Skeletal muscle tissue (tissue), 4 donors: ENCODE measurements around the gene PPFIA4. TPM values are rescaled to one million over a fixed set of nuclear protein-coding genes. Genes with fewer than 3 reads are reported as not detected.
A peak's percentile ranks its signal among the peaks of the same experiment; 100 is the strongest.

Experiments used
- H3K27ac ChIP-seq: one replicate; pipeline ENCODE4 v1.7.0; 2013; ENCODE audit warnings: mild to moderate bottlenecking, low read depth, low read length, inconsistent platforms
- H3K27me3 ChIP-seq, 3 donors: one replicate each; pipeline ENCODE4 v1.7.0; 2013; ENCODE audit warnings: low read length in 3 of 3; ENCODE audit not compliant: control insufficient read depth in 3 of 3, insufficient read depth in 3 of 3
- H3K36me3 ChIP-seq, 3 donors: one replicate each; pipeline ENCODE4 v1.7.0; 2013; ENCODE audit warnings: low read length in 3 of 3; ENCODE audit not compliant: control insufficient read depth in 3 of 3, insufficient read depth in 3 of 3
- H3K4me1 ChIP-seq, 3 donors: one replicate each; pipeline ENCODE4 v1.7.0; 2013; ENCODE audit warnings: low read length in 3 of 3, mild to moderate bottlenecking in 3 of 3; ENCODE audit not compliant: control insufficient read depth in 3 of 3, insufficient read depth in 3 of 3
- H3K4me3 ChIP-seq, 3 donors: one replicate each; pipeline ENCODE4 v1.7.0; 2013; ENCODE audit warnings: low read length in 3 of 3
- H3K9ac ChIP-seq, 3 donors: one replicate each; pipeline ENCODE4 v1.7.0; 2013; ENCODE audit warnings: low read length in 3 of 3, mild to moderate bottlenecking in 3 of 3, moderate library complexity in 2 of 3, low read depth in 1 of 3
- H3K9me3 ChIP-seq, 3 donors: one replicate each; pipeline ENCODE4 v1.7.0; 2013; ENCODE audit warnings: low read length in 3 of 3; ENCODE audit not compliant: control insufficient read depth in 3 of 3
- total RNA-seq: library from RNA; depleted of rRNA; stranded (reverse); fragments of >200 nt; gene quantifications from one replicate; pipeline ENCODE4 v1.2.3, GENCODE V29; 2014
- donor health status: Osteomylitis.

PPFIA4 gene
- total RNA-seq, 1 donor from 2014 or later, result 15.7 TPM

DNA sequence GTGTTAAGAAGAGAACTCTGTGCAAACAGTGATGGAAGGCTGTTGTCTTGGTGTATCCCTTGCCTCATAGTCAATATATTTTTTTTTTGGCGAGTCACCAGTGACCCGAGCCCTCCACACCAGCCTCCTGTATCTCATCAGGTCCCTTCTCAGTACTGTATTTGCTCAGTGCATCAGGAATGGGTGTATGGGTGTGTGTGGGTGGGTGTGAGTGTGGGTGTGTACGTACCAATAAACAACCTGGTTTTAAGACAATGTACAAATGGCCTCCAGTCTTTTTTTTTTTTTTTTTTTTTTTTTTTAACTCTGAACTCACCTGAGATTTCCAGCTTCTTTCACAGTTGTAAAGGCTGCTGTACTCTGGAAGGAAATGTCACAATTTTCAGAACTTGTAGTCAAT is 52.2 kb downstream of the PPFIA4 start:
- Histone ChIP-seq H3K4me1 (peaks cover 36 to 49% (median 43%) of the 10 kb centered on the region in 3 donors), H3K27ac (no peak overlapping the region), H3K9ac (no peak overlapping the region), H3K36me3 (peaks cover 9 to 18% (median 10%) of the 10 kb centered on the region in 3 donors), H3K4me3 (no peak overlapping the region), H3K9me3 (no peaks in the 10 kb centered on the region), H3K27me3 (peaks cover 0 to 12% (median 0%) of the 10 kb centered on the region in 3 donors)

- Histone ChIP-seq H3K4me1 (peaks cover 45 to 56% (median 55%) of the 10 kb centered on the region in 3 donors), H3K9ac (no peak overlapping the region), H3K27ac (no peak overlapping the region), H3K4me3 (no peak overlapping the region), H3K9me3 (no peaks in the 10 kb centered on the region), H3K27me3 (peaks cover 0 to 5% (median 0%) of the 10 kb centered on the region in 3 donors), H3K36me3 (peaks cover 13 to 31% (median 22%) of the 10 kb centered on the region in 3 donors)
Measured at GRCh38 chr1:203080456-203080855, 54.2 kb downstream of the PPFIA4 start.

DNA sequence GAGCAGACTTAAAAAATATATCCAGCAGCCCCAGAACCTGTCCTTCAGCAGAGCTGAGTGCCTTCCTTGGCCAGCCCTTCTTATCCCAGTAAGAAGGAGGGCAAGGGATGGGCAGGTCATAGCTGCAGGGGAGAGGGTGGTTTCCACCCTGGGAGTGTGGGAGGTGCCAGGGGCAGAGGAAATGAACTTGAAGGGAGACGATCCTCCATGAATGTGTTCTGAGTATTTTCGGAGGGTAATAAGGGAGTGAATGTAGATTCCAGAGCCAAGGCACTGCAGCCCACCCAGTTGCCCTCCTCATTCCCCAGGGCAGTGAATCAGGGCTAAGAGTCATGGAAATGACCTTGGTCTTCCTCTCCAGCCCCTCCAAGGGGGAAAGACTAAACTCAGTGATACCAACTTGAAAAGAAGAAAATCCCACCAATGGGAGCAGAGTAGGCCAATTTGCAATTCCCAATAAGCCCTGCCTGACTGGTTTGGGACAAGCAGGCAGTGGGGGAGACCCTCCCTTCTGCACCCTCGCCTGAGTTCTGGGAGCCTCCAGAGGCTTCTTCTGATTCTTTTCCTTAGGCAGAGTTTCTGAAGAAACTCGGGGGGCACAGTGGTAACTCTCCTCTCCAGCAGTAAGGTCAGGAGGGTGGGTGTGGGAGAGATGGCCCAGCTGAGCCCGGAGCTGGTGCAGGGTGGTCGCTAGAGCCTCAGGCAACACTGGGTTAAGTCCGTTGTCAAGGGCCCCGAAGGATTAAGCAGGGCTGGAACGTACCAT is 55.4 kb downstream of the PPFIA4 start:
- Histone ChIP-seq H3K27me3 (no peaks in the 10 kb centered on the region), H3K4me1 (peaks cover 46 to 55% (median 54%) of the 10 kb centered on the region in 3 donors), H3K9ac (peak overlapping the region; percentile 10 to 100 (median 99)), H3K4me3 (no peak overlapping the region), H3K36me3 (peaks cover 13 to 31% (median 22%) of the 10 kb centered on the region in 3 donors), H3K9me3 (no peaks in the 10 kb centered on the region), H3K27ac (peak overlapping the region; percentile 10)

DNA sequence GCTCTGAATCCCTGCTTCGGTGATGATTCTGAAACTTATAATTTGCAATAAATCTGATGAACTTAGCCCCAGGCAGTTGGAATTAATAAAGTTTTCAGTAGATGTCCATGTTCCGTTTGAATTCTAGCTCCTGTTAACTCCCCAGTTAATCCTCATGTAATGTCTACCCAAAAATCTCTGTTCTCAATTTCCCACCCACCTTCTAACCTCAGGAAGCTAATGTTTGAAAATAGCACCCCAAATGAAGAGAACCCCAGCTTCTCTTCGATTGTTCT is 55.9 kb downstream of the PPFIA4 start:
- H3K9me3 ChIP-seq, result no peaks in the 10 kb centered on the region
- peaks cover 46 to 60% (median 54%) of the 10 kb centered on the region in 3 donors for H3K4me1 ChIP-seq
- H3K9ac ChIP-seq, result peak overlapping the region; percentile 10 to 100 (median 99)
- no peaks in the 10 kb centered on the region for H3K27me3 ChIP-seq
- H3K27ac ChIP-seq, result peak overlapping the region; percentile 49
- peaks cover 13 to 31% (median 22%) of the 10 kb centered on the region in 3 donors for H3K36me3 ChIP-seq
- H3K4me3 ChIP-seq, result peak overlapping the region in 1 of 3 donors; percentile 95

GRCh38 chr1:203082571-203083462 is 56.5 kb downstream of the PPFIA4 start:
- H3K4me1 ChIP-seq, result peaks cover 42 to 61% (median 53%) of the 10 kb centered on the region in 3 donors
- H3K9me3 ChIP-seq, result no peaks in the 10 kb centered on the region
- peak overlapping the region; percentile 79 to 100 (median 99) for H3K9ac ChIP-seq
- peak overlapping the region; percentile 70 to 95 (median 94) for H3K4me3 ChIP-seq
- H3K27me3 ChIP-seq, result no peaks in the 10 kb centered on the region
- peak overlapping the region; percentile 99 for H3K27ac ChIP-seq
- peaks cover 13 to 31% (median 22%) of the 10 kb centered on the region in 3 donors for H3K36me3 ChIP-seq

GRCh38 chr1:203083463-203083921 is 57.2 kb downstream of the PPFIA4 start:
- H3K27ac ChIP-seq, result peak overlapping the region; percentile 99

DNA sequence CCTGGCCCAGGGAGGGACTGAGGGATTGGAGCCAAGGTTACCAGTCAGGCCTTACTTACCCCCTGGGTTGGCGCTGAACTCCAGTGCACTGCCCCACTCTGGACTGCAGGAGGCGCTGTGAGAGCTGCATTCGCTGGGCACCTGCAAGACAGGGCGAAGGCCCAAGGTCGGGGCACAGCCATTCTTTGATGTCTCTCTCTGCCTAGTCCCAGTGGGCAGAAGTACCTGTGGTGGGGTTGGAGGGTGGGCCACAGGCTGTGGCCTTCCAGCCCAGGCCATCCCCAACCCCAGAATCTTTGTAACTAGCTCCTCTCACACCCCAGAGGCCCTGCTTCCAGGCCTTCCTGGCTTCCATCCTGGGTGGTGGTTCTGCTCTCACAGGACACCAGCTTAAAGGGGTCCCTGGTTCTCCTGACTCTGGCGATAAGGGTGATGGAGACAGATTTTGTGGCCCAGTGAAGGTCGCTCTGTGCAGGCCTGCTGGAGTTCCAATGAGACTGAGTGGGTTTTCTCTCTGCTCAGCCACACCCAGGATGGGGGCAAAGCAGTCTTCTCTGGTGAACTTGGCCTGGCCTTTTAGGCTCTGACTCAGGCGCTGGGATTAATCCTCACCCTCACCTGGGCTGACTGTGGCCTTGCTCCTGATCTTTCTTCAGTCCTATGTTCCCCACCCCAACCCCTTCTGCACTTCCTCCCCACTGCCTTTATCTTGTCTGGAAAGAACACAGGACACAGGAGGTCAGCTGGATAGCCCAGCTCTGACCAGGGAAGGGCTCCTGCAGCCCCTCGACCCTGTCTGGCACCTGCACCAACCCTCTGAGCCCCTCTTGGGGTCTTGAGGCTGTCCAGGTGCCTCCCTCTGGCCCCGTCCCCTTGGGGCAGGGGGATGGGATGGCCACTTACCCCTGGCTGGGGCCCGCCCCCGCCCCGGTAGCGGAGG is 58.6 kb downstream of the PPFIA4 start:
- Histone ChIP-seq H3K9me3 (no peaks in the 10 kb centered on the region), H3K4me1 (peaks cover 37 to 58% (median 53%) of the 10 kb centered on the region in 3 donors), H3K27ac (peak overlapping the region; percentile 99), H3K9ac (peak overlapping the region; percentile 99 to 100 (median 99)), H3K4me3 (peak overlapping the region; percentile 70 to 95 (median 94)), H3K27me3 (no peaks in the 10 kb centered on the region), H3K36me3 (peaks cover 8 to 22% (median 16%) of the 10 kb centered on the region in 3 donors)

More at GRCh38 chr1:203083463-203083921, 57.2 kb downstream of the PPFIA4 start:
- H3K9ac ChIP-seq, result peak overlapping the region; percentile 79 to 100 (median 99)
- H3K9me3 ChIP-seq, result no peaks in the 10 kb centered on the region
- peaks cover 37 to 58% (median 49%) of the 10 kb centered on the region in 3 donors for H3K4me1 ChIP-seq
- peak overlapping the region; percentile 70 to 95 (median 94) for H3K4me3 ChIP-seq
- H3K36me3 ChIP-seq, result peaks cover 13 to 28% (median 16%) of the 10 kb centered on the region in 3 donors
- no peaks in the 10 kb centered on the region for H3K27me3 ChIP-seq

- peaks cover 42 to 58% (median 55%) of the 10 kb centered on the region in 3 donors for H3K4me1 ChIP-seq
- H3K27ac ChIP-seq, result peak within 1 kb of the TSS; percentile 99
- peak within 1 kb of the TSS; percentile 70 to 95 (median 94) for H3K4me3 ChIP-seq
Measured at GRCh38 chr1:203085528-203086406, 59.5 kb downstream of the PPFIA4 start, which contains the start of gene MYOG. MYOG (minus strand) TSS chr1:203086012; CDS start chr1:203085961, 51 bp downstream.

More at GRCh38 chr1:203085528-203086406, 59.5 kb downstream of the PPFIA4 start, which contains the start of gene MYOG:
- Histone ChIP-seq H3K9me3 (no peaks in the 10 kb centered on the region), H3K9ac (peak within 1 kb of the TSS; percentile 99 to 100 (median 99)), H3K36me3 (peaks cover 8 to 22% (median 16%) of the 10 kb centered on the region in 3 donors), H3K27me3 (no peaks in the 10 kb centered on the region)
